ENCODE data around the gene MYOZ3. TPM values are rescaled to one million over a fixed set of nuclear protein-coding genes. Genes with fewer than 3 reads are reported as not detected.

MYOZ3 gene
- total RNA-seq, 2 experiments from 2014 or later: not detected

DNA sequence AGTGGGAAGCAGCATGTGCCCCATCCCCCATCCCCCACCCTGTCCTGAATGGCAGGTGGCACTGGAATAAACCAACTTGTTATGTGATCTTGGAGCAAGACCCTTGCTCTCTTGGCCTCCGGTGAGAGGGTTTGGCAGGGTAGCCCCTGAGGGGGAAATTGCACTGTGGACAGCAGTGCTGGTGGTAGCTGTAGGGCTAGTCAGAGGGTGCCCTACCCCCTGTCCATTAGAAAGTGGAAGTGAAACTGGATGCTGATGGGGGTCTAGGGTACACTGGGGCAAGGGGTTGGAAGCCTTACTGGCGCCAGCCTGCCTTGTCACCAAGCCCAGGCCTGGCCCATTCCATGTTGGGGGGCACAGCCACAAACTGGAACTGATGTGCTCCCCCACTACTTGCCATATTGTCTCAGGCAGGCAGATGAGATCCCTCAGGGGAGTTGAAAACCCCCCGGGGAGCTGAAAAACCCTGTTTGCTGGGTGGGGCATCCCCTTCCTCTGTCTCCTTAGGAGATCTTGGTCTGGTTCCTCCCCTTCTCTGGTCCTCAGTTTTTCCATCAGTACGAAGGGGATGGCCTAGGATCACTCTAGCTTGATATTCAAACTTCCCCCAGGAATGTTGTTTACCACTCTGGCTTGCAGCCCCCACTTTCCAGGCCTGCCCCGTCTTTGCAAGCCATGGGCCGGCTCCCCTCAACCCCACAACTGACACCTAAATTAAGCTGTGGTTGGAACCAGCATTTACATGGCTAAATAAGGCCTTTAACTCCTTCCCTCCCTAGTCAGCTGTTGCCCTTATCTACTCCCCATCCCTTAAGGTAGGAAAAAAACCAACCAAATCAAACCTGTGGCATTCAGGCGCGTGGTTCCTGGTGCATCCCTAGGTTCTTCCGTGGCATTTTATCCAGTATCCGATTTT, 35.0 kb upstream of the MYOZ3 start:
- Histone ChIP-seq H3K36me3 (ENCODE audit: insufficient read depth, low read length) (no peaks in the 10 kb centered on the region), H3K9me3 (ENCODE audit: low read length) (no peaks in the 10 kb centered on the region), H3K4me3 (ENCODE audit: low read depth, low read length, poor library complexity, severe bottlenecking) (no peak overlapping the region), H3K4me2 (ENCODE audit: low read length) (peak overlapping the region; percentile 44), H3K9me2 (ENCODE audit: insufficient read depth, low read length) (no peaks in the 10 kb centered on the region), H3K4me1 (ENCODE audit: insufficient read depth, low read length, poor library complexity, severe bottlenecking) (peaks cover 12% of the 10 kb centered on the region), H3K27ac (ENCODE audit: low read depth, low read length, poor library complexity, severe bottlenecking) (no peak overlapping the region), H4K20me1 (ENCODE audit: insufficient read depth, low read length) (no peaks in the 10 kb centered on the region), H3K79me2 (ENCODE audit: insufficient read depth, low read depth, low read length) (no peaks in the 10 kb centered on the region), H2AFZ (ENCODE audit: low read length) (no peak overlapping the region)
- TF ChIP-seq, protein P1, sequence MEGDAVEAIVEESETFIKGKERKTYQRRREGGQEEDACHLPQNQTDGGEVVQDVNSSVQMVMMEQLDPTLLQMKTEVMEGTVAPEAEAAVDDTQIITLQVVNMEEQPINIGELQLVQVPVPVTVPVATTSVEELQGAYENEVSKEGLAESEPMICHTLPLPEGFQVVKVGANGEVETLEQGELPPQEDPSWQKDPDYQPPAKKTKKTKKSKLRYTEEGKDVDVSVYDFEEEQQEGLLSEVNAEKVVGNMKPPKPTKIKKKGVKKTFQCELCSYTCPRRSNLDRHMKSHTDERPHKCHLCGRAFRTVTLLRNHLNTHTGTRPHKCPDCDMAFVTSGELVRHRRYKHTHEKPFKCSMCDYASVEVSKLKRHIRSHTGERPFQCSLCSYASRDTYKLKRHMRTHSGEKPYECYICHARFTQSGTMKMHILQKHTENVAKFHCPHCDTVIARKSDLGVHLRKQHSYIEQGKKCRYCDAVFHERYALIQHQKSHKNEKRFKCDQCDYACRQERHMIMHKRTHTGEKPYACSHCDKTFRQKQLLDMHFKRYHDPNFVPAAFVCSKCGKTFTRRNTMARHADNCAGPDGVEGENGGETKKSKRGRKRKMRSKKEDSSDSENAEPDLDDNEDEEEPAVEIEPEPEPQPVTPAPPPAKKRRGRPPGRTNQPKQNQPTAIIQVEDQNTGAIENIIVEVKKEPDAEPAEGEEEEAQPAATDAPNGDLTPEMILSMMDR (conservative IDR thresholded peaks at IDR 0.05; ENCODE audit: low read length): no peak
- no peak for TF ChIP-seq EZH2phosphoT487 (IDR thresholded peaks at IDR 0.05; ENCODE audit: borderline replicate concordance, low read depth, low read length)
- intact Hi-C loops (cut with micrococcal nuclease; ENCODE audit: unreplicated experiment): no loop called here
- CTCF ChIA-PET (ENCODE audit: unreplicated experiment): no interaction called here
- DNase-seq (ENCODE audit: low spot score): peak; percentile 25
- POLR2A ChIA-PET: interaction anchor here (0.6 kb wide), 1 partner anchor 406 kb away, joined by 3 read pairs; no protein-coding TSS in a partner anchor
- BruUV-seq (replicated peaks): no TSS peak

DNA sequence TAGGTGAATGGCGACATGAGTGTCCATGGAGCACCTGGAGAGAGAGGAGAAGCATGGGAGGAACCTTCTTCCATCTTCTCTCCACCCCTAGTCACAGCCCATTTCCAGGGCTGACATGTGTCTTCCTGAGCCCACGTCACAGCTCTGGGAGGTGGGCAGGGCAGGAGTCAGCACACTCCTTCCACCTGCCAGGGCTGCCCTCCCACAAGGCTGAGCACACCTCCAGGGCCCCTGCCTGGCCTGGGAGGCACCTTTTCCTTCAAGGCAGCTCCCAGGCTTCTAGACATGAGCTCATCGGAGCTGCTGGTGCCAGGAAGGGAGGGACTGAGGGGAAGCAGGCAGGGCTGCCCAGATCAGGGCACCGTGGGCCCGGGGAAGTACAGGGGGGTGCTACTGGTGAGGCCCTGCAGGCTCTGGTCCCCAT, 34.2 kb upstream of the MYOZ3 start:
- DNase-seq (ENCODE audit: low spot score): no peak
- H2AFZ ChIP-seq (ENCODE audit: low read length): no peak overlapping the region
- no peaks in the 10 kb centered on the region for H3K36me3 ChIP-seq (ENCODE audit: insufficient read depth, low read length)
- BruUV-seq (replicated peaks): no TSS peak
- H3K27ac ChIP-seq (ENCODE audit: low read depth, low read length, poor library complexity, severe bottlenecking): no peak overlapping the region
- POLR2A ChIA-PET: interaction anchor here (0.6 kb wide), 1 partner anchor 37 kb away, joined by 7 read pairs; no protein-coding TSS in a partner anchor
- no peak overlapping the region for H3K4me3 ChIP-seq (ENCODE audit: low read depth, low read length, poor library complexity, severe bottlenecking)
- peaks cover 12% of the 10 kb centered on the region for H3K4me1 ChIP-seq (ENCODE audit: insufficient read depth, low read length, poor library complexity, severe bottlenecking)
- H4K20me1 ChIP-seq (ENCODE audit: insufficient read depth, low read length): no peaks in the 10 kb centered on the region
- TF ChIP-seq EZH2phosphoT487 (IDR thresholded peaks at IDR 0.05; ENCODE audit: borderline replicate concordance, low read depth, low read length): no peak
- TF ChIP-seq, protein P1 (conservative IDR thresholded peaks at IDR 0.05; ENCODE audit: low read length): no peak
- H3K4me2 ChIP-seq (ENCODE audit: low read length): no peak overlapping the region
- no peaks in the 10 kb centered on the region for H3K9me3 ChIP-seq (ENCODE audit: low read length)
- H3K79me2 ChIP-seq (ENCODE audit: insufficient read depth, low read depth, low read length): no peaks in the 10 kb centered on the region
- CTCF ChIA-PET (ENCODE audit: unreplicated experiment): no interaction called here
- intact Hi-C loops (cut with micrococcal nuclease; ENCODE audit: unreplicated experiment): no loop called here
- no peaks in the 10 kb centered on the region for H3K9me2 ChIP-seq (ENCODE audit: insufficient read depth, low read length)
